ENCODE measurements around the gene OBSCN.
"Not testable (repeated sequence)": the region's sequence is repeated elsewhere in the genome, so short reads cannot be mapped to it uniquely, and the experiment has no call there.

OBSCN gene

DNA sequence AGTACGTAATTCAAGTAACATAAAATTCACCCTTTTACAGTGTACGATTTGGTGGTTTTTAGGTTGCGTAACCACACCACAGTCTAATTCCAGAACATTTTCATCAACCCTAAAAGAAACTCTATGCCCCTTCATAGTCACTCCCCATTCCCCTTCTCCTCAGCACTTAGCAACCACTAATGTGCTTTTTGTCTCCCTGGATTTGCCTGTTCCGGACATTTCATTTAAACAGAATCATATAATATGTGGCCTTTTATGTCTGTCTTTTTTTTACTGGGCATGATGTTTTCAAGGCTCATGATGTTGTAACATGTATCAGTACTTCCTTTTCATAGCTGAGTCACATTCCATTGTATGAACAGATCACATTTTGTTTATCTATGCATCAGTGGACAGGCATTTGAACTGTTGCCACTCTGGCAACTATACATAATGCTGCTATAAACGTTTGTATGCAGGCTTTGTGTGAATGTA lies 20.8 kb downstream of the OBSCN start:
- DNase-seq, result no peak

DNA sequence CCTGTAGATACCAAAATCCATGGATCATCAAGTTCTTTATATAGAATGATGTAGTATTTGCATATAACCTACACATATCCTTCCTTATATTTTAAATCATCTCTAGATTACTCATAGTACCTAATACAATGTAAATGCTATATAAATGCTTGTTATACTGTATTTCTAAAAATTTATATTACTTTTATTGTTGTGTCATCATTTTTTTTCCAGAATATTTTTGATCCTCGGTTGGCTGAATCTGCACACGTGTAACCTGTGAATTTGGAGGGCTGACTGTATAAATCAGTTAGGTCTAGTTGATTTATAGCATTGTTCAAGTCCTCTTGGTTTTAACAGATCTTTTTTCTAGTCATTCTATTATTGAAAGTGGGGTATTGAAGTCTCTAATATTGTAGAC lies 23.3 kb downstream of the OBSCN start:
- DNase-seq, result no peak

- no peak for DNase-seq
Observed at GRCh38 chr1:228233136-228233535, 25.3 kb downstream of the OBSCN start.

DNA sequence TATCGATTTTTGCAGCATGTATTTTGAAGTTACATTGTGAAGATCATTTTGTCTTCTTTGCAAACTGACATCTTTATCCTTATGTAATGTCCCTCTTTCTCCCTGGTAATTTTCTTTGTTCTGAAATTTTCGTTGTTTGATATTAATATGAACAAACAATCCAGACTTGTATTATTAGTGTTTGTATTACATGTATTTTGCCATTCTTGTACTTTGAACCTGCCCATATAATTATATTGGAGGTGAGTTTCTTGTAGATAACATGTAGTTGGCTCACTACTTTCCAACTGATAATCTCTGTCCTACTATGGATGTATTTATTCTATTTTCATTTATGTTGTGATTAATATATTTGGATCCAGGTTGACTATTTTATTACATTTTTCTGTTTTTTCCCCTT lies 27.1 kb downstream of the OBSCN start:
- DNase-seq, result no peak

- peak; percentile 86 for DNase-seq
Observed at GRCh38 chr1:228236744-228237143, 28.9 kb downstream of the OBSCN start.

GRCh38 chr1:228238007-228238406 lies 30.2 kb downstream of the OBSCN start:
- no peak for DNase-seq

DNA sequence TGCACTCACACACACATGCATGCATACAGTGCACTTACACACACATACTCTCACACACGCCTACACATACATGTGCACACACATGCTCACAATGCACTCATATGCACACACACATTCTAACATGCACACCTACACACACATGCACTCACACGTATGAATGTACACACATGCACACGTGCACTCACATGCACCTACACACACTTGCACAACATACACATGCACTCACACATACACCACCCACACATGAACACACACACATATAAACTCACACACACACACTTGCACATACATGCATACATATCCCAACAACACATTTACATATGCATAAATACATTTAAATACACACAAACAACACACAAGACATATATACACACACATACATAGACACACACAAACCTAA lies 30.6 kb downstream of the OBSCN start:
- no peak for DNase-seq

DNA sequence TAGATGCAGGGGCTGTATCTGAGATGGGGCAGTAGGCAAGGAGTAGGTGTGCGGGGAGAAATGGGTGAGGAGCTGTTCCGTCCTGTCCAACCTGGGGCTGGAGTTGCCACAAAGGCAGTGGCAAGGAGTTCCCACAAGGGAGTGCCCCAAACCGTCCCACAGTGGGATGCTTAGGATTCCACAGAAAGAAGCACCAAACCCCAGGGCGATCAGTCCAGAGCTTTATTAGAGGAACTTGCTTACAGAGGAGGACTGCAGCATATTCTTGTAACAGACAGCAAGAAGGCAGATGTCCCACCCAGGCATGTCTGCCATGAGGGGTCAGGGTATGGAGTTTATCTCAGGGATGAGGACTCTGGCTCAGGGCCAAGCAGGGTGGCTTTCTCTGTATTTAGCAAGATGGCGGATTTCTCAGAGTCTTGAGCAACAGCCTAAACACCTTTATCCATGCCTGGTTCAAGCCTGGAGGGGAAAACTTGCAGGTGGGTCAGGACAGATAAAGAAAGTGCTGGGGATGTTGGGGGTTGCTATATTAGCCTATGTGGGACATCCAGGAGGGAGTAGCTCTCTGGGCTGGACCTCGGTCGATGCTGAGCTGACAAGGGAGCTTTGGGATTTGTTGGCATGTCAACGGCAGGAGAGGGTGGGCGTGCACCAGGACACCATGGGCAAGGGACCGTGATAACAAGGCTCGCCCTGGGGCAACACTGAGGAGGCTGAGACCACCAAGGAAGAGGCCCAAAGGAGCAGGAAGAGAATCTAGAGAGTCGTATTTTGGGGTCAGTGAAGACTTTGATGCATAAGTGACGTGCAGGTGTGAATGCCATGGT lies 32.8 kb downstream of the OBSCN start:
- DNase-seq, result no peak

DNA sequence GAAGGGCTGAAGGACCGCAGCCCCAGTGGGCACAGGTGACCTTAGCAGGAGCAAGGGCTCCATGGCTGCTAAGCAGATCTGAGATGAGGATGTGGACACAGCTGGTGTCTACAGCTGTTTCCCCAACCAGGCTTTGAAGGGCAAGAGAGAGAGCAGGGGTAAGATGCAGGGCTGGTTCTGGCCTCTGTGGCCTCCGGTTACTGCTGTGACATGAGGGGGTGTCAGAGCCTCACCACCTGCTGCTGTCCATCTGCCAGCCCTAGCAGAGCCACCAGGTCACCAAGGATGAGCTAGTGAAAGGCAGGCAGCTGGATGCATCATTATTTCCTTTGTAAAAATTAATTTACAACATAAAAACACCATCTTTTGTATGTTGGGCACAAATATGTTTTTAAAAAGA lies 33.4 kb downstream of the OBSCN start:
- DNase-seq, result no peak

GRCh38 chr1:228242409-228242808 lies 34.6 kb downstream of the OBSCN start:
- no peak for DNase-seq

- no peak for DNase-seq
Observed at GRCh38 chr1:228243093-228243492, 35.2 kb downstream of the OBSCN start.

DNA sequence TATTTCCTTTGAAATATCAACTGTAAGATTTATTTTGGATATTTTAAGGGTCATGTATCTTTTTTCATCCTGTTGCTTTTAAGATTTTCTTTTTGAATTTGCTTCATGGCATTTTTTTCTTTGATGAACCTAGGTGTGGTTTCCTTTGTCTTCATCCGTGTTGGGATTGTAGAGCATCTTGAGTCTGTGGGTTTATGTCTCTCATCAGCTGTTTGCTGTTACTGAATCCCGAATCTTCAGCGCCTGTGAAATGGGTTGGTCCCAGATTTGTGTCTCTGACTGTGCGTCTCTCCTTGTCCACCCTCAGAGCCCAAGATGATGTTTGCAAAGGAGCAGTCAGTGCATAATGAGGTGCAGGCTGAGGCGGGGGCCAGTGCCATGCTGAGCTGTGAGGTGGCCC lies 36.1 kb downstream of the OBSCN start:
- DNase-seq, result not testable (repeated sequence)

DNA sequence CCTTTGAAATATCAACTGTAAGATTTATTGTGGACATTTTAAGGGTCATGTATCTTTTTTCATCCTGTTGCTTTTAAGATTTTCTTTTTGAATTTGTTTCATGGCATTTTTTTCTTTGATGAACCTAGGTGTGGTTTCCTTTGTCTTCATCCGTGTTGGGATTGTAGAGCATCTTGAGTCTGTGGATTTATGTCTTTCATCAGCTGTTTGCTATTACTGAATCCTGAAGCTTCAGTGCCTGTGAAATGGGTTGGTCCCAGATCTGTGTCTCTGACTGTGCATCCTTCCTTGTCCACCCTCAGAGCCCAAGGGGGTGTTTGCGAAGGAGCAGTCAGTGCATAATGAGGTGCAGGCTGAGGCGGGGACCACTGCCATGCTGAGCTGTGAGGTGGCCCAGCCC lies 37.3 kb downstream of the OBSCN start:
- no peak for DNase-seq

GRCh38 chr1:228246216-228246900 lies 38.5 kb downstream of the OBSCN start:
- DNase-seq, result no peak

DNA sequence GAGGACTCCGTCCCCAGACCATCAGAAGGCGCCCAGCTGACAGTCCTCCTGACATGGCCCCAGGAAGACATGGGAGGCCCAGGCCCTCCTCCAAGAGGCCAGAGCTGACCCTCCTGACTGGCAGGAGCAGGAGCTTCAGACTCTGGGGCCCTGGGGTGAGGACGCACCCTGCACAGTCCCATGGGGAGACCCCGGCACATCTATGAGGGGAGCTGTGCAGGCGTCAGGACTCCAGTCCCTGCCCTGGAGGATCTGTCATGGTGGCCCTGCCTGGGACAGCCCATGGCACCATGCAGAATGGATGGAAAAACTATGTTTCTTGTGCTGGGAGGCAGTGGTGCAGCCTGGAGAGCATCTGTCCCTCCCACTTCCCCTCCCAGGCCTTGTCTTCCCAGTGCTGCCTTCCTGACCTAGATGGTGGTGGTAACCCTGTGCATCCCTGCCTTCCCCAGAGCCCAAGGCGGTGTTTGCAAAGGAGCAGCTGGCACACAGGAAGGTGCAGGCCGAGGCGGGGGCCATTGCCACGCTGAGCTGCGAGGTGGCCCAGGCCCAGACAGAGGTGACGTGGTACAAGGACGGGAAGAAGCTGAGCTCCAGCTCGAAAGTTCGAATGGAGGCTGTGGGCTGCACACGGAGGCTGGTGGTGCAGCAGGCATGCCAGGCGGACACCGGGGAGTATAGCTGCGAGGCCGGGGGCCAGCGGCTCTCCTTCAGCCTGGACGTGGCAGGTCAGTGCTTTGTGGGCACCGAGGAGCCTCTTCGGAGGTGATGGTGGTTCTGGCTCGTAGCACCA lies 41.9 kb downstream of the OBSCN start:
- DNase-seq, result no peak

GRCh38 chr1:228252476-228252875 lies 44.6 kb downstream of the OBSCN start:
- not testable (repeated sequence) for DNase-seq

- DNase-seq, result no peak
Observed at GRCh38 chr1:228256626-228257375, 49.0 kb downstream of the OBSCN start.

GRCh38 chr1:228258486-228258885 lies 50.6 kb downstream of the OBSCN start:
- no peak for DNase-seq

- no peak for DNase-seq
Observed at GRCh38 chr1:228259368-228259894, 51.6 kb downstream of the OBSCN start.

DNA sequence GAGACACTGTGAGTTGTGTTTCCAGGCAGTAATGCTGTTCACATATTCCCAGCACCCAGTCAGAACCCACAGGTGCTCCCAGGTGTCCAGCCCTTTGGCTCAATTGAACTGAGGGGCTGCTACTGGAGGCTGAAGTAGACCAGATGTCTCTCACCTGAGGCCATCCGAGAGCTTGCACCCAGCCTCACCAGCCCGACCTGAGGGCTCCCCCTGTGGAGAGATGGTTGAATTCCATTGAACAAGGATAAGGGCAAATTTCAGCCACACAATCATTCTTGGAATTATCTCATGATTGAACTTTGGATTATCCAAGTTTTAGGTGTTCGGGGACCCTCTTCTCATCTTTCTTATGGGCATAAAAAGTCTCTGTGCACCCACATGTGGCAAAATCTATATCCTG lies 52.1 kb downstream of the OBSCN start:
- peak; percentile 48 for DNase-seq

DNA sequence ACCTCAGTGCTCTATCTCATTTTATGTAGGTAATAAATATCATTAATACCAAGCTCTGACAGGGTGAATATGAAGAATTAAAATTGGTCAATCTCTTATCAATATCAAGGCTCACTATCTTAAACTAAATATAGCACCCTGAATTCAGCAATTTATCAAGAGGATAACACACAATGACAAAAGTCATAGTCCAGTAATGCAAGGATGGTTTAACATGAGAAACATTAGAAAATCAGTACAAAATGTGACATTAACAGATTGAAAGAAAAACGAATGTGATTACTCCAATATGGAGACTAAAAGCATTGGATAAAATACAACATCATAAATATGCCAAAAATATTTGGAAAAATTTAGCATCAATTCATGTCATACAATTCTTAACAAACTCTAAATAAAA lies 53.9 kb downstream of the OBSCN start:
- DNase-seq, result no peak

- no peak for DNase-seq
Observed at GRCh38 chr1:228262475-228262874, 54.6 kb downstream of the OBSCN start.

- DNase-seq, result no peak
Observed at GRCh38 chr1:228263636-228264035, 55.8 kb downstream of the OBSCN start.

Data from RPMI8226 (cell line).